ENCODE results near the gene ASB8. TPM values are rescaled to one million over a fixed set of nuclear protein-coding genes. Genes with fewer than 3 reads are reported as not detected.
A peak's percentile ranks its signal among the peaks of the same experiment; 100 is the strongest.
"Not testable (repeated sequence)": the region's sequence is repeated elsewhere in the genome, so short reads cannot be mapped to it uniquely, and the experiment has no call there.

ASB8 gene
- total RNA-seq, 1 experiment from 2014 or later, result 22.6 TPM

- DNase-seq (ENCODE audit: low spot score), result peak; percentile 91
These were observed 26.0 kb upstream of the ASB8 start, which contains the start of gene CCDC184 for GRCh38 chr12:48183091-48183875. TSS of gene CCDC184 (plus strand) at chr12:48183644. CDS start at chr12:48184123, 479 bp downstream.

GRCh38 chr12:48182631-48183030, 25.3 kb upstream of the ASB8 start:
- no peak for DNase-seq (ENCODE audit: low spot score)

- no peak for DNase-seq (ENCODE audit: low spot score)
These were observed 23.7 kb upstream of the ASB8 start for GRCh38 chr12:48180857-48181495.

GRCh38 chr12:48180424-48180823, 23.1 kb upstream of the ASB8 start:
- no peak for DNase-seq (ENCODE audit: low spot score)

GRCh38 chr12:48179466-48179865, 22.2 kb upstream of the ASB8 start:
- DNase-seq (ENCODE audit: low spot score), result no peak

- DNase-seq (ENCODE audit: low spot score), result no peak
These were observed 20.7 kb upstream of the ASB8 start for GRCh38 chr12:48177982-48178381.

- DNase-seq (ENCODE audit: low spot score), result no peak
These were observed 19.1 kb upstream of the ASB8 start for GRCh38 chr12:48176417-48176751.

GRCh38 chr12:48175613-48176416, 18.5 kb upstream of the ASB8 start:
- no peak for DNase-seq (ENCODE audit: low spot score)

GRCh38 chr12:48169011-48169410, 11.7 kb upstream of the ASB8 start:
- DNase-seq (ENCODE audit: low spot score), result no peak

- DNase-seq (ENCODE audit: low spot score), result peak; percentile 42
These were observed 8.0 kb upstream of the ASB8 start for GRCh38 chr12:48165089-48165981.

GRCh38 chr12:48164451-48164850, 7.1 kb upstream of the ASB8 start:
- DNase-seq (ENCODE audit: low spot score), result no peak

GRCh38 chr12:48163150-48163747, 5.9 kb upstream of the ASB8 start:
- DNase-seq (ENCODE audit: low spot score), result no peak

GRCh38 chr12:48160807-48161206, 3.5 kb upstream of the ASB8 start:
- DNase-seq (ENCODE audit: low spot score), result no peak

- no peak for DNase-seq (ENCODE audit: low spot score)
These were observed 2.7 kb upstream of the ASB8 start for GRCh38 chr12:48160046-48160445.

GRCh38 chr12:48157889-48158370, 615 bp upstream of the ASB8 start:
- no peak for DNase-seq (ENCODE audit: low spot score)

- DNase-seq (ENCODE audit: low spot score), result no peak
These were observed 680 bp downstream of the ASB8 start for GRCh38 chr12:48156652-48157017.

- DNase-seq (ENCODE audit: low spot score), result not testable (repeated sequence)
These were observed 1.5 kb downstream of the ASB8 start for GRCh38 chr12:48155786-48156185.

- no peak for DNase-seq (ENCODE audit: low spot score)
These were observed 6.1 kb downstream of the ASB8 start for GRCh38 chr12:48151103-48151771.

- no peak for DNase-seq (ENCODE audit: low spot score)
These were observed 11.3 kb downstream of the ASB8 start for GRCh38 chr12:48145981-48146380.

- DNase-seq (ENCODE audit: low spot score), result no peak
These were observed 13.4 kb downstream of the ASB8 start for GRCh38 chr12:48143898-48144297.
